ENCODE results near the gene TIMM9.

DNA sequence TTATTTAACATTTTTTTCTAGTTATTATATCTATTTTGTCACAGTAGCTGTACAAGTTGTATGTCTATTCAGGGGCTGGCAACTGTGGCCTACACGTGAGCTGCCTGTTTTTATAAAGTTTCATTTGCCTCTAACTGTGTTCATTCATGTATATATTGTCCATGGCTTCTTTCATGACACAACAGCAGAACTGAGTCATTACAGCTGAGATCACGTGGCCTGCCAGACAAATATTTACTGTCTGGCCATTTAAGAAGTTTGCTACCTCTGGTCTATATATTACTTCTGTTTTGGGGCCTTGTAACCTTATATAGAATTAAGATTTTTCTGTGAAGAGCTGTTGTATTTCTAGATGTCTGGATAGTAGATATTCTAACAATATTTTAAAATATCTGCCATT lies 38.1 kb upstream of the TIMM9 start:
- TF ChIP-seq, protein P1, sequence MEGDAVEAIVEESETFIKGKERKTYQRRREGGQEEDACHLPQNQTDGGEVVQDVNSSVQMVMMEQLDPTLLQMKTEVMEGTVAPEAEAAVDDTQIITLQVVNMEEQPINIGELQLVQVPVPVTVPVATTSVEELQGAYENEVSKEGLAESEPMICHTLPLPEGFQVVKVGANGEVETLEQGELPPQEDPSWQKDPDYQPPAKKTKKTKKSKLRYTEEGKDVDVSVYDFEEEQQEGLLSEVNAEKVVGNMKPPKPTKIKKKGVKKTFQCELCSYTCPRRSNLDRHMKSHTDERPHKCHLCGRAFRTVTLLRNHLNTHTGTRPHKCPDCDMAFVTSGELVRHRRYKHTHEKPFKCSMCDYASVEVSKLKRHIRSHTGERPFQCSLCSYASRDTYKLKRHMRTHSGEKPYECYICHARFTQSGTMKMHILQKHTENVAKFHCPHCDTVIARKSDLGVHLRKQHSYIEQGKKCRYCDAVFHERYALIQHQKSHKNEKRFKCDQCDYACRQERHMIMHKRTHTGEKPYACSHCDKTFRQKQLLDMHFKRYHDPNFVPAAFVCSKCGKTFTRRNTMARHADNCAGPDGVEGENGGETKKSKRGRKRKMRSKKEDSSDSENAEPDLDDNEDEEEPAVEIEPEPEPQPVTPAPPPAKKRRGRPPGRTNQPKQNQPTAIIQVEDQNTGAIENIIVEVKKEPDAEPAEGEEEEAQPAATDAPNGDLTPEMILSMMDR (IDR thresholded peaks at IDR 0.05): no peak
- no peak for TF ChIP-seq POLR2A (IDR thresholded peaks at IDR 0.05)

Measured in vagina (tissue), 2 donors.